Transverse colon (tissue), 4 donors: ENCODE measurements around the gene SERINC5. TPM values are rescaled to one million over a fixed set of nuclear protein-coding genes. Genes with fewer than 3 reads are reported as not detected.

Experiments used
- DNase-seq: peaks from one replicate; pipeline ENCODE4 v3.0.0-alpha.2; 2019
- H3K27ac ChIP-seq, 4 donors: fragments of 200-600 bp; sonication (generic); 2 replicates each; pipeline ENCODE4 v1.5.1; 2016 to 2018; ENCODE audit warnings: inconsistent platforms in 4 of 4
- H3K27me3 ChIP-seq: fragments of 200-600 bp; sonication (generic); 2 replicates; pipeline ENCODE4 v1.5.1; 2017; ENCODE audit warnings: inconsistent platforms
- H3K36me3 ChIP-seq, 4 donors: fragments of 200-600 bp; sonication (generic); 2 replicates each; pipeline ENCODE4 v1.5.1; 2017 to 2019; ENCODE audit warnings: inconsistent platforms in 4 of 4
- H3K4me1 ChIP-seq, 4 donors: fragments of 200-600 bp; sonication (generic); 2 replicates each; pipeline ENCODE4 v1.5.1; 2017 to 2020; ENCODE audit warnings: inconsistent platforms in 4 of 4
- H3K4me3 ChIP-seq, 4 donors: fragments of 200-600 bp; sonication (generic); 1 replicate in 1 of 4; 2 replicates in 3 of 4; pipeline versions ENCODE4 v1.5.1 to v1.6.1; 2017 to 2019; ENCODE audit warnings: inconsistent platforms in 4 of 4
- H3K9me3 ChIP-seq, 2 donors: fragments of 200-600 bp; sonication (generic); 2 replicates each; pipeline ENCODE4 v1.5.1; 2017 to 2019; ENCODE audit warnings: inconsistent platforms in 2 of 2
- CTCF ChIP-seq, 5 experiments: fragments of 200-600 bp in 3 of 5; fragments of 450-650 bp in 2 of 5; sonication (generic) in 3 of 5; IDR thresholded peaks; 1 replicate in 2 of 5; 2 replicates in 3 of 5; pipeline ENCODE4 v1.5.1; 2016 to 2017; ENCODE audit warnings: antibody characterized with exemption in 5 of 5, inconsistent platforms in 3 of 5, mild to moderate bottlenecking in 2 of 5, moderate library complexity in 1 of 5
- EP300 ChIP-seq: sonication (generic); formaldehyde crosslinking; IDR thresholded peaks from one replicate; pipeline ENCODE4 v1.6.1; 2017; ENCODE audit warnings: antibody characterized with exemption, low read depth
- POLR2A ChIP-seq: fragments of 450-650 bp; IDR thresholded peaks from one replicate; pipeline ENCODE4 v1.6.1; 2016; ENCODE audit warnings: antibody characterized with exemption, mild to moderate bottlenecking, moderate library complexity
- POLR2AphosphoS5 ChIP-seq, 3 donors: sonication (generic); formaldehyde crosslinking; IDR thresholded peaks; one replicate each; pipeline ENCODE4 v1.6.1; 2016; ENCODE audit warnings: antibody characterized with exemption in 3 of 3
- WGBS, 2 donors: methylation state at CpG; one replicate each; pipeline ENCODE4 v1.1.5; 2018; ENCODE audit warnings: low coverage in 1 of 2; 5-methylcytosine and 5-hydroxymethylcytosine counted together
- in situ Hi-C, 4 donors: fragments of 200-750 bp; cut with MboI; loops; one replicate each; pipeline versions ENCODE4 v1.15.0 to v1.15.1; 2017; ENCODE audit warnings: low sequenced_read_pairs in 3 of 4, low pct_ligation_motif_present in 1 of 4, low pct_unique_long_range_greater_than_20kb in 1 of 4
- intact Hi-C: fragments of 100-400 bp; cut with DNase I; formaldehyde crosslinking; loops from one replicate; pipeline ENCODE4 v1.15.1; 2023; ENCODE audit warnings: low total_unique reads
- total RNA-seq, 4 donors: library from RNA; depleted of rRNA; stranded (reverse); fragments of >200 nt; gene quantifications; one replicate each; pipeline ENCODE4 v1.1.0, GENCODE V29; 2016

Gene SERINC5
- total RNA-seq, 4 donors from 2014 or later, result 40.6 to 90.4 (median 79.6) TPM

DNA sequence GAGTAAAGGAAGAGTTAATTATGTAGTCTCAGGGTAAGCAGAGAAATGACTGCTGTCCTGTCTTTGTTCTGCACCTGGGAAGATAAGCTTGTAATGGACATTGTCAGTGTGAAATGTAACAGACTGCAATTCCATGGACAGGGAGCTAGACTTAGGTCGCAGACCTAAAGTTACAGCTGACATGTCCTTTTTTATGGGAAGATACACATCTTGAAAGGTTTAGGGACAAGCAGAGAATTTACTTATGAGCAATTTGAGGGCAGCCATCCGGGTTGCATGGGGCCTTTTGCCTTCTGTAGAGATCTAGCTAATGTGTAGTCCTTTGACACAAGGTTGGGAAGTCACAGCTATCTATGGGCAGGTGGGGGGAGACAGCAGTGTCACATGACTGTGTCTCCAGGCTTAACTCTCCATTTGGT lies 85.7 kb downstream of the SERINC5 start:
- in situ Hi-C loops (no loop called here), intact Hi-C loops (no loop called here)
- Histone ChIP-seq H3K4me1 (no peaks in the 10 kb centered on the region), H3K36me3 (peaks cover 0 to 49% (median 11%) of the 10 kb centered on the region in 4 donors), H3K4me3 (no peak overlapping the region), H3K27me3 (no peaks in the 10 kb centered on the region), H3K9me3 (no peaks in the 10 kb centered on the region), H3K27ac (no peak overlapping the region)
- no peak for DNase-seq
- TF ChIP-seq EP300 (no peak), CTCF (IDR thresholded peaks at IDR 0.05) (no peak), POLR2AphosphoS5 (IDR thresholded peaks at IDR 0.05) (no peak), POLR2A (no peak)
- 72% methylated on average over 2 of the region's 2 CpGs; no CpG with 5 or more reads in 1 of the 2 donors for WGBS, 2 donors

DNA sequence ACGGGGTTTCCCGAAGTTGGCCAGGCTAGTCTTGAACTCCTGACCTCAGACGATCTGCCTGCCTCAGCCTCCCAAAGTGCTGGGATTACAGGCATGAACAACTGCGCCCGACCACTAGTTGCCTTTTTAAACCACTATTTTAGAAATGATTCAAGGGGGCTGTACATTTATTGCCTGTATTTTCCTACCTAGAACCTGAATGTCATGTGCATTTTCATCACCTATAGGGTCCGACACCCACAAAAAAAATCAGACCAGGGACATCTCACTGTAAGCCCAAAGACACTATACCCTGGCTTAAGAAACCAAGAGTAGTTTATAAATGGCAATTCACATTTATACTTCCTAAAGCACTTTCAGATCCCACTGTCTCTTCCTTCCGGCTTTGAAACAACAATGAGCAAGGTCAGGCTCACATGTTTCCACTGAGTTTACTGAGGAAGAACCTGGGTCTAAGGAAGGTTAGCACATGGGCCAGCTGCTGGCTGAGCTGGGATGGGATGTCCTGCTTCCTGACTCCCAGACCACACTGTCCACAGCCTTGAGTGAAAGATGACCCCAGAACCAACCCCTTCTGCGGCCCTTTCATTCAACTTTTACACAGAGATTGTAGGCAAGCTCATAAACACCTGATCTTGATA lies 87.3 kb downstream of the SERINC5 start:
- no peak for DNase-seq
- 81 to 85% methylated on average over 2 to 8 of the region's 8 CpGs for WGBS, 2 donors
- Histone ChIP-seq H3K27ac (no peak overlapping the region), H3K4me3 (no peak overlapping the region), H3K36me3 (peaks cover 0 to 48% (median 8%) of the 10 kb centered on the region in 4 donors), H3K27me3 (no peaks in the 10 kb centered on the region), H3K9me3 (no peaks in the 10 kb centered on the region), H3K4me1 (no peaks in the 10 kb centered on the region)
- in situ Hi-C loops, result no loop called here
- intact Hi-C loops, result no loop called here
- no peak for TF ChIP-seq CTCF (IDR thresholded peaks at IDR 0.05)
- TF ChIP-seq POLR2A, result no peak
- TF ChIP-seq POLR2AphosphoS5 (IDR thresholded peaks at IDR 0.05), result no peak
- TF ChIP-seq EP300, result no peak

- no peaks in the 10 kb centered on the region for H3K27me3 ChIP-seq
- no peaks in the 10 kb centered on the region for H3K9me3 ChIP-seq
- intact Hi-C loops, result no loop called here
- H3K36me3 ChIP-seq, result peaks cover 0 to 36% (median 10%) of the 10 kb centered on the region in 4 donors
- TF ChIP-seq POLR2A, result no peak
- no peak for TF ChIP-seq CTCF (IDR thresholded peaks at IDR 0.05)
- no peak for TF ChIP-seq POLR2AphosphoS5 (IDR thresholded peaks at IDR 0.05)
- TF ChIP-seq EP300, result no peak
- in situ Hi-C loops, result no loop called here
- H3K4me3 ChIP-seq, result no peak overlapping the region
- no peak overlapping the region for H3K27ac ChIP-seq
- H3K4me1 ChIP-seq, result no peaks in the 10 kb centered on the region
- WGBS, 2 donors, result 51 to 62% methylated on average over 3 of the region's 3 CpGs
- DNase-seq, result no peak
Observed at GRCh38 chr5:80165452-80165851, 90.4 kb downstream of the SERINC5 start.

- H3K4me1 ChIP-seq, result peaks cover 0 to 5% (median 0%) of the 10 kb centered on the region in 4 donors
- H3K27ac ChIP-seq, result no peak overlapping the region
- no peaks in the 10 kb centered on the region for H3K9me3 ChIP-seq
- 93 to 100% methylated on average over 1 of the region's 1 CpG for WGBS, 2 donors
- H3K36me3 ChIP-seq, result peaks cover 0 to 23% (median 6%) of the 10 kb centered on the region in 4 donors
- intact Hi-C loops (no loop called here), in situ Hi-C loops (no loop called here)
- TF ChIP-seq POLR2AphosphoS5 (IDR thresholded peaks at IDR 0.05), result no peak
- TF ChIP-seq POLR2A, result no peak
- no peak for TF ChIP-seq CTCF (IDR thresholded peaks at IDR 0.05)
- no peak for TF ChIP-seq EP300
- H3K27me3 ChIP-seq, result no peaks in the 10 kb centered on the region
- no peak for DNase-seq
- no peak overlapping the region for H3K4me3 ChIP-seq
Observed at GRCh38 chr5:80161165-80161564, 94.7 kb downstream of the SERINC5 start.
